Spinal cord (tissue), 10 donors: Measurements from ENCODE around the gene ABCC5. TPM values are rescaled to one million over a fixed set of nuclear protein-coding genes. Genes with fewer than 3 reads are reported as not detected.
A peak's percentile ranks its signal among the peaks of the same experiment; 100 is the strongest.

Source experiments
- DNase-seq, 6 donors: peaks; one replicate each; pipeline versions ENCODE4 v3.0.0 to v3.0.0-alpha.2; 2013 to 2015; ENCODE audit warnings: low spot score in 6 of 6, low read depth in 4 of 6
- H3K27ac ChIP-seq: one replicate; pipeline ENCODE4 v1.5.1; 2013; ENCODE audit warnings: low read depth, low read length, control low read depth
- H3K27me3 ChIP-seq: one replicate; pipeline ENCODE4 v1.6.1; 2013; ENCODE audit warnings: low read length; ENCODE audit not compliant: control insufficient read depth, insufficient read depth
- H3K36me3 ChIP-seq: one replicate; pipeline ENCODE4 v1.6.1; 2013; ENCODE audit warnings: low read length; ENCODE audit not compliant: control insufficient read depth, insufficient read depth
- H3K4me1 ChIP-seq: one replicate; pipeline ENCODE4 v1.6.1; 2013; ENCODE audit warnings: low read length; ENCODE audit not compliant: control insufficient read depth, insufficient read depth
- H3K4me3 ChIP-seq: one replicate; pipeline ENCODE4 v1.5.1; 2013; ENCODE audit warnings: low read depth, low read length, control low read depth
- H3K9me3 ChIP-seq: one replicate; pipeline ENCODE4 v1.6.1; 2013; ENCODE audit warnings: low read length; ENCODE audit not compliant: control insufficient read depth, insufficient read depth
- WGBS: methylation state at CpG from one replicate; pipeline ENCODE4 v1.1.5; 2013; ENCODE audit warnings: missing lambda C conversion rate; ENCODE audit not compliant: insufficient coverage; 5-methylcytosine and 5-hydroxymethylcytosine counted together
- polyA plus RNA-seq, 2 donors: library from polyadenylated mRNA; unstranded; fragments of 120-200 nt; gene quantifications; one replicate each; pipeline ENCODE4 v1.2.1, GENCODE V29; 2013; ENCODE audit not compliant: insufficient read length in 2 of 2
- total RNA-seq, 2 donors: library from RNA; depleted of rRNA in 1 of 2; stranded (reverse); fragments of 120-200 nt in 1 of 2; fragments of >200 nt in 1 of 2; gene quantifications; one replicate each; pipeline versions ENCODE4 v1.2.3 to v1.2.4, GENCODE V29; 2013 to 2014
- donor health status: healthy.

Gene ABCC5
- total and polyA plus RNA-seq, 4 donors: 40.7 to 89.2 (median 60.1) TPM

DNA sequence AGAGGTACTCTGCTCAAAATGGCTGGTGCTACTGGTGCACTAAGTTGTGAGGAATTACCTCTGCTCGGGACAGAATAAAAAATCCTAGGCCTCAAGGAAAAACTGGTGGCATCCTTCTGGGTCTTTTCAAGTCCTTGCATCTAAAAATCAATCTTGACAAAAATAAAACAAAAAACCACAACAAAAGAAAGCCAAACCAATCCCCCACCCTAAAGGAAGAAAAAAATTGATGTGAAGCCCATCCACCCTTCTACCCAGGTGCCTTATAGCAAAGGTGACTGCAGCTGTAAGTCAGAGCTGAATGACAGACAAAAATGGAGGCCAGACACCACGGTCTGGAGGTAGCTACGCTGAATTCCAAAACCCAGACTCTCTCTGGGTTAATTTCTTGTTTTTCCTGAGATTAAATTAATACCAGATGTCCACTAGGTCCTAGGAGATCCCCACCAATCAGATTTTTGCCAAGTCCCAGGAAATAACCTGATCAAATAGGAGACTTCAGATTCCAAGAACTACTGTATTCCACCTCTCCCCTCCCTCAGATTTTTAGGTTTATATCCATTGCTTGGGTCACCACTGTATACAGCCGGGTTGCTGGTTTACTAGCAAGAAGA, 33.5 kb downstream of the ABCC5 start:
- H3K4me3 ChIP-seq: no peak overlapping the region
- no peak for DNase-seq
- peaks cover 43% of the 10 kb centered on the region for H3K36me3 ChIP-seq
- no peaks in the 10 kb centered on the region for H3K27me3 ChIP-seq
- no peaks in the 10 kb centered on the region for H3K4me1 ChIP-seq
- H3K9me3 ChIP-seq: no peaks in the 10 kb centered on the region
- H3K27ac ChIP-seq: no peak overlapping the region
- WGBS: 83% methylated on average over 4 of the region's 4 CpGs

GRCh38 chr3:183981990-183982644, 35.6 kb downstream of the ABCC5 start:
- H3K9me3 ChIP-seq: no peaks in the 10 kb centered on the region
- H3K27ac ChIP-seq: no peak overlapping the region
- H3K4me1 ChIP-seq: no peaks in the 10 kb centered on the region
- H3K36me3 ChIP-seq: peaks cover 30% of the 10 kb centered on the region
- H3K4me3 ChIP-seq: no peak overlapping the region
- no peaks in the 10 kb centered on the region for H3K27me3 ChIP-seq
- 57% methylated on average over 3 of the region's 6 CpGs for WGBS
- peak in 1 of 6 donors; percentile 54 for DNase-seq

DNA sequence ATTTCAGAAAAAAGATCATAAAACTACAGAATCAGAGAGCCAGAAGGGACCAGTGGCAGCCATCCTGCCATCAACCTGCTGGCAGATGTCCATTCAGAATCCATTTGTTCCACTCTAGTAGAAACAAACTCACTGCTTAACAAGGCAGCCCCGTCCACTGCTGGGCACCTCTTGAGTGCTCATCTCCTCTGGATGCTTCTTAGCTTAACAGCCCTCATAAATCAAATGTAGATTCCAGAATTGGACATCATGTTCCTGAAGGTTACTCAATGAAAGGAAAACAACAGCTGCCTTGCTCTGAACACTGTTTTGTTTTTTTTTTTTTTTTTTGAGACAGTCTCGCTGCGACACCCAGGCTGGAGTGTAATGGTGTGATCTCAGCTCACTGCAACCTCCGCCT, 37.3 kb downstream of the ABCC5 start:
- H3K4me1 ChIP-seq: no peaks in the 10 kb centered on the region
- no peak overlapping the region for H3K4me3 ChIP-seq
- 44% methylated on average over 2 of the region's 4 CpGs for WGBS
- peak in 2 of 6 donors; percentile 5 to 59 for DNase-seq
- H3K27me3 ChIP-seq: no peaks in the 10 kb centered on the region
- no peak overlapping the region for H3K27ac ChIP-seq
- H3K36me3 ChIP-seq: peaks cover 35% of the 10 kb centered on the region
- H3K9me3 ChIP-seq: no peaks in the 10 kb centered on the region

GRCh38 chr3:183975981-183976662, 41.6 kb downstream of the ABCC5 start:
- Histone ChIP-seq H3K27ac (no peak overlapping the region), H3K4me1 (no peaks in the 10 kb centered on the region), H3K27me3 (no peaks in the 10 kb centered on the region), H3K9me3 (no peaks in the 10 kb centered on the region), H3K36me3 (peaks cover 40% of the 10 kb centered on the region), H3K4me3 (no peak overlapping the region)
- WGBS: 98% methylated on average over 4 of the region's 10 CpGs
- no peak for DNase-seq

GRCh38 chr3:183968666-183969245, 48.9 kb downstream of the ABCC5 start:
- Histone ChIP-seq H3K36me3 (peaks cover 45% of the 10 kb centered on the region), H3K27me3 (no peaks in the 10 kb centered on the region), H3K27ac (no peak overlapping the region), H3K4me3 (no peak overlapping the region), H3K9me3 (no peaks in the 10 kb centered on the region), H3K4me1 (no peaks in the 10 kb centered on the region)
- no CpG with 5 or more reads among the region's 4 CpGs for WGBS
- no peak for DNase-seq

GRCh38 chr3:183967693-183968092, 50.0 kb downstream of the ABCC5 start:
- H3K27ac ChIP-seq: no peak overlapping the region
- DNase-seq: no peak
- H3K9me3 ChIP-seq: no peaks in the 10 kb centered on the region
- H3K36me3 ChIP-seq: peaks cover 50% of the 10 kb centered on the region
- no peak overlapping the region for H3K4me3 ChIP-seq
- H3K27me3 ChIP-seq: no peaks in the 10 kb centered on the region
- H3K4me1 ChIP-seq: no peaks in the 10 kb centered on the region
- no CpG with 5 or more reads among the region's 3 CpGs for WGBS

DNA sequence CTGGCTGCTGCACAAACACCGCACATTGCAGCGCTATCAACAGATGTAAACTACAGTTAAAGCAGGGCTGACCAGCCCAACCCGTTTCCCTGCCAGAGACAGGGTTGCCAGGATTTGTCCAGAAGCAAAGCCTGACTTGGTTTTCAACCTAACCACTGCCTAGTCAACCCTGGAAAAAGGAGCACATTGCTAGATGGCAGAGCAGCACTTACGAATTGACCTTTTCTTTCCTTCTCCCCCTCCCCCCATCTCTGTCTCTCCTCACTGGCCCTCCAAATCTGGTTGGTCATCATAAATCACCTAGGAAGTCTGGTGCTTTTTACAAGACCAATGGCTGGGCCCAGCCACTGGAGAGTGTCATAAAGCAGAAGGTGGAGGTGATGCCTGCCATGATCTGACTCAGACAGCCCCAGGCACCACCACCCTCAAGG, 51.3 kb downstream of the ABCC5 start:
- no peaks in the 10 kb centered on the region for H3K9me3 ChIP-seq
- DNase-seq: no peak
- no peak overlapping the region for H3K4me3 ChIP-seq
- no peak overlapping the region for H3K27ac ChIP-seq
- WGBS: 77% methylated on average over 4 of the region's 4 CpGs
- H3K27me3 ChIP-seq: no peaks in the 10 kb centered on the region
- no peaks in the 10 kb centered on the region for H3K4me1 ChIP-seq
- peaks cover 39% of the 10 kb centered on the region for H3K36me3 ChIP-seq

DNA sequence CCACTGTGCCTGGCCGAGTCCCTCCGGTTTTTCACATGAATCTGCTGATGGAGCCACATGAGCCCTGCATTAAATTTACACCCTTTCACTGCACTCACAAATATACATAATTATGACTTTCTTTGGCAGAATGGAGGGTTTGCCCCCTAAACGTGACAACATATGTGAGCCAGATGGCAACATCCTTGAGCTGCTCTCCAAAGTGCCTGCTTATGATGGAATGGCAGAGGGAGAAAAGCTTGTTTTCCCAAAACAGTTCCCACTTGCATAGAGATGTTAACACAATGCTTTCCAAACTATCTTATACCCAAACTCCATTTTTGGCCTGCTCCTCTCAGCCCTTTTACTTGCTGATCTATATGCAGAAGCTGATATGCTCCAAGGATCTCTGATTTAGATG, 54.9 kb downstream of the ABCC5 start:
- WGBS: 100% methylated on average over 2 of the region's 3 CpGs
- Histone ChIP-seq H3K9me3 (no peaks in the 10 kb centered on the region), H3K4me1 (no peaks in the 10 kb centered on the region), H3K4me3 (no peak overlapping the region), H3K27me3 (no peaks in the 10 kb centered on the region), H3K36me3 (peaks cover 35% of the 10 kb centered on the region), H3K27ac (no peak overlapping the region)
- DNase-seq: peak in 2 of 6 donors; percentile 63 to 96

DNA sequence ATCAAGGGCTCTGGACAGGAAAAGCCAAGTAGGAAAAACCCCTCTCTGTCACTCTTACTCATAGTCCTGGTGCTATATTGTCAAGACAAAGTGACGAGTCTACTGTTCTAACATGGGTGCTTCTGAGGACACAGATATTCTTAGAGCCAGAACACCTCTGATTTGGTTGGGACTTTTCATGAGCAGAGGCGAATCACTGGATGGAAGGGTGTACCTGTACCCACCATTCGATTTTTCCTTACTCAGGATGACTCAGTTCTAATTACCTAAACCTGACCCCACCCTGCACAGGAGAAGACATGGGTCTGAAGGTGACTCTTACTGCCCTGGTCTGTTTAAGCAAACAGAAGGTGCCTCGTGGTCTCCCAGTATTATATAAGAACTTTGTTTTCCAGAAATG, 58.5 kb downstream of the ABCC5 start:
- Histone ChIP-seq H3K4me3 (no peak overlapping the region), H3K27me3 (no peaks in the 10 kb centered on the region), H3K4me1 (no peaks in the 10 kb centered on the region), H3K9me3 (no peaks in the 10 kb centered on the region), H3K36me3 (peaks cover 15% of the 10 kb centered on the region), H3K27ac (no peak overlapping the region)
- WGBS: 93% methylated on average over 3 of the region's 4 CpGs
- DNase-seq: no peak
